HepG2 (cell line): ENCODE results near the gene NGFR. TPM values are rescaled to one million over a fixed set of nuclear protein-coding genes. Genes with fewer than 3 reads are reported as not detected.
A peak's percentile ranks its signal among the peaks of the same experiment; 100 is the strongest.

Experiments used
- ARID2 ChIP-seq: sonication (generic); formaldehyde crosslinking; IDR thresholded peaks from 2 replicates; pipeline ENCODE4 v1.8.1; 2022; ENCODE audit warnings: mild to moderate bottlenecking, missing genetic modification reagents, borderline replicate concordance
- BCL6 ChIP-seq: IDR thresholded peaks from 2 replicates; pipeline ENCODE4 v1.6.1; 2016; ENCODE audit warnings: missing genetic modification reagents, missing compliant biosample characterization
- CBX1 ChIP-seq: IDR thresholded peaks from one replicate; pipeline ENCODE4 v1.6.1; 2016; ENCODE audit warnings: antibody characterized with exemption, low read depth
- FOXK1 ChIP-seq: sonication (generic); formaldehyde crosslinking; IDR thresholded peaks from 2 replicates; pipeline ENCODE4 v1.4.0; 2020; ENCODE audit warnings: low read depth, missing genetic modification reagents, borderline replicate concordance
- GTF3A ChIP-seq: sonication (generic); formaldehyde crosslinking; conservative IDR thresholded peaks from 2 replicates; pipeline ENCODE4 v1.4.0; 2020; ENCODE audit warnings: mild to moderate bottlenecking, missing genetic modification reagents
- HNRNPLL ChIP-seq: fragments of 200-400 bp; formaldehyde crosslinking; IDR thresholded peaks from 2 replicates; pipeline ENCODE4 v1.6.1; 2017; ENCODE audit warnings: mild to moderate bottlenecking, low read depth, low read length; ENCODE audit not compliant: poor library complexity, severe bottlenecking
- MEIS2 ChIP-seq: sonication (generic); formaldehyde crosslinking; IDR thresholded peaks from 2 replicates; pipeline ENCODE4 v1.9.0; 2021; ENCODE audit warnings: mild to moderate bottlenecking, missing genetic modification reagents
- MTF2 ChIP-seq: sonication (generic); formaldehyde crosslinking; IDR thresholded peaks from 2 replicates; pipeline ENCODE4 v1.5.0; 2020; ENCODE audit warnings: missing genetic modification reagents, borderline replicate concordance
- NCOA5 ChIP-seq: sonication (generic); formaldehyde crosslinking; IDR thresholded peaks from 2 replicates; pipeline ENCODE4 v1.4.0; 2020; ENCODE audit warnings: missing genetic modification reagents
- NFRKB ChIP-seq: fragments of 450-650 bp; IDR thresholded peaks from 2 replicates; pipeline ENCODE4 v1.6.1; 2017
- PAF1 ChIP-seq: IDR thresholded peaks from 2 replicates; pipeline ENCODE4 v1.6.1; 2016; ENCODE audit warnings: missing genetic modification reagents, missing compliant biosample characterization
- PAX8 ChIP-seq: sonication (generic); formaldehyde crosslinking; IDR thresholded peaks from 2 replicates; pipeline ENCODE4 v1.8.0; 2022; ENCODE audit warnings: mild to moderate bottlenecking, missing genetic modification reagents, borderline replicate concordance
- PRDM15 ChIP-seq: sonication (generic); formaldehyde crosslinking; IDR thresholded peaks from 2 replicates; pipeline ENCODE4 v1.4.0; 2020; ENCODE audit warnings: missing genetic modification reagents
- RELA ChIP-seq: sonication (generic); formaldehyde crosslinking; IDR thresholded peaks from 2 replicates; pipeline ENCODE4 v1.4.0; 2020; ENCODE audit warnings: missing genetic modification reagents
- RXRA ChIP-seq: sonication (generic); formaldehyde crosslinking; IDR thresholded peaks from 2 replicates; pipeline ENCODE4 v1.5.1; 2020; ENCODE audit warnings: missing genetic modification reagents
- THAP11 ChIP-seq: IDR thresholded peaks from 2 replicates; pipeline ENCODE4 v1.6.1; 2016; ENCODE audit warnings: missing biosample characterization, missing genetic modification reagents
- TIGD3 ChIP-seq: sonication (generic); formaldehyde crosslinking; IDR thresholded peaks from 2 replicates; pipeline ENCODE4 v1.5.1; 2020; ENCODE audit warnings: mild to moderate bottlenecking, missing genetic modification reagents, borderline replicate concordance
- ZEB1 ChIP-seq: IDR thresholded peaks from 2 replicates; pipeline ENCODE4 v1.6.1; 2012; ENCODE audit warnings: mild to moderate bottlenecking, low read depth, inconsistent platforms; ENCODE audit not compliant: insufficient replicate concordance
- ZNF124 ChIP-seq: sonication (generic); formaldehyde crosslinking; IDR thresholded peaks from 2 replicates; pipeline ENCODE4 v1.4.0; 2020; ENCODE audit warnings: missing genetic modification reagents
- ZNF234 ChIP-seq: sonication (generic); formaldehyde crosslinking; conservative IDR thresholded peaks from 2 replicates; pipeline ENCODE4 v1.5.1; 2020; ENCODE audit warnings: mild to moderate bottlenecking, missing genetic modification reagents
- ZNF264 ChIP-seq: sonication (generic); formaldehyde crosslinking; IDR thresholded peaks from 2 replicates; pipeline ENCODE4 v1.4.0; 2020; ENCODE audit warnings: missing genetic modification reagents
- ZNF343 ChIP-seq: sonication (generic); formaldehyde crosslinking; IDR thresholded peaks from 2 replicates; pipeline ENCODE4 v1.4.0; 2020; ENCODE audit warnings: mild to moderate bottlenecking, missing genetic modification reagents
- ZNF383 ChIP-seq: sonication (generic); formaldehyde crosslinking; IDR thresholded peaks from 2 replicates; pipeline ENCODE4 v1.4.0; 2020; ENCODE audit warnings: missing genetic modification reagents, mild to moderate bottlenecking, borderline replicate concordance
- ZNF468 ChIP-seq: sonication (generic); formaldehyde crosslinking; IDR thresholded peaks from 2 replicates; pipeline ENCODE4 v1.8.0; 2022; ENCODE audit warnings: mild to moderate bottlenecking, moderate library complexity, missing genetic modification reagents
- ZNF770 ChIP-seq: sonication (generic); formaldehyde crosslinking; IDR thresholded peaks from 2 replicates; pipeline ENCODE4 v1.5.0; 2020; ENCODE audit warnings: mild to moderate bottlenecking, missing genetic modification reagents
- ZSCAN30 ChIP-seq: sonication (generic); formaldehyde crosslinking; IDR thresholded peaks from 2 replicates; pipeline ENCODE4 v1.5.0; 2020; ENCODE audit warnings: mild to moderate bottlenecking, missing genetic modification reagents
- polyA plus RNA-seq, 8 experiments: library from polyadenylated mRNA; depleted of rRNA in 3 of 8; stranded (reverse) in 7 of 8; unstranded in 1 of 8; fragments of >200 nt; fragmentation: Illumina TruSeq in 4 of 8; extraction: Trizol in 4 of 8; gene quantifications; 2 replicates each; pipeline versions ENCODE4 v1.2.1 to v1.2.3, GENCODE V29; 2011 to 2016; ENCODE audit warnings: low read depth in 4 of 8, missing spikeins in 1 of 8, mixed read lengths in 1 of 8; ENCODE audit not compliant: insufficient read depth in 1 of 8
- total RNA-seq, 5 experiments: library from RNA; depleted of rRNA; stranded (reverse); fragments of >200 nt; fragmentation: Illumina TruSeq; extraction: Trizol; gene quantifications; 2 replicates each; pipeline ENCODE4 v1.2.3, GENCODE V29; 2016; ENCODE audit warnings: low read depth in 1 of 5

NGFR gene
- total and polyA plus RNA-seq, 2 of the 13 experiments (the other 11 are each of a cell fraction or from before 2014, with no cell fraction given), result 1.1 to 1.8 TPM

GRCh38 chr17:49515196-49515770, 20.2 kb downstream of the NGFR start (continued):
- TF ChIP-seq ZNF234 (CRISPR knock-in tag), result no peak; the same call in 1 of the 2 replicates
- TF ChIP-seq THAP11 (CRISPR knock-in tag), result peak; percentile 75
- TF ChIP-seq PAX8 (CRISPR knock-in tag), result no peak
- TF ChIP-seq TIGD3, result no peak
- TF ChIP-seq ZNF124, result no peak; the same call in 1 of the 2 replicates
- TF ChIP-seq ARID2 (CRISPR knock-in tag), result no peak
- no peak for TF ChIP-seq MEIS2
- TF ChIP-seq HNRNPLL, result peak; percentile 29
- TF ChIP-seq ZNF770 (CRISPR knock-in tag), result peak; percentile 50; the same call in 1 of the 2 replicates
- TF ChIP-seq ZNF264 (CRISPR knock-in tag), result no peak
- no peak for TF ChIP-seq NCOA5 (CRISPR knock-in tag)
- no peak for TF ChIP-seq RELA (CRISPR knock-in tag)
- no peak for TF ChIP-seq ZSCAN30 (CRISPR knock-in tag)
- peak; percentile 89 for TF ChIP-seq RXRA (CRISPR knock-in tag)
- TF ChIP-seq FOXK1 (CRISPR knock-in tag), result peak; percentile 60; the same call in 1 of the 2 replicates
- TF ChIP-seq NFRKB, result no peak
- peak; percentile 65 for TF ChIP-seq BCL6 (CRISPR knock-in tag)
- TF ChIP-seq GTF3A (CRISPR knock-in tag), result 0 out of 2 replicates have a peak, but pooled peaks have one; percentile 2
- peak; percentile 85 for TF ChIP-seq ZNF343 (CRISPR knock-in tag)
- peak; percentile 43 for TF ChIP-seq CBX1
- no peak for TF ChIP-seq PAF1 (CRISPR knock-in tag)
- no peak for TF ChIP-seq ZNF468 (CRISPR knock-in tag)
- no peak for TF ChIP-seq ZNF383 (CRISPR knock-in tag)
- no peak for TF ChIP-seq MTF2 (CRISPR knock-in tag)
- TF ChIP-seq ZEB1, result no peak
- no peak for TF ChIP-seq PRDM15
